Common myeloid progenitor, CD34-positive (primary cell): Measurements from ENCODE around the gene AGO4. TPM values are rescaled to one million over a fixed set of nuclear protein-coding genes. Genes with fewer than 3 reads are reported as not detected.

Experiments used
- CTCF ChIA-PET: fragments of 350-600 bp; sonication (Branson Sonifier 250); formaldehyde crosslinking; loops from one replicate; lab custom pipeline; 2021; ENCODE audit warnings: antibody characterized with exemption; lab: Charles Lee
- POLR2A ChIA-PET: fragments of 350-600 bp; sonication (Branson Sonifier 250); formaldehyde crosslinking; loops from one replicate; lab custom pipeline; 2021; ENCODE audit warnings: antibody characterized with exemption; lab: Charles Lee
- DNase-seq, 3 donors: peaks; one replicate each; pipeline versions ENCODE4 v3.0.0 to v3.0.0-alpha.2; 2013
- H3K27ac ChIP-seq, 2 experiments: 1 replicate in 1 of 2; 2 replicates in 1 of 2; pipeline ENCODE4 v1.7.0; 2013; ENCODE audit warnings: inconsistent platforms in 2 of 2, low read length in 2 of 2, mild to moderate bottlenecking in 2 of 2, low read depth in 1 of 2, moderate library complexity in 1 of 2; ENCODE audit not compliant: severe bottlenecking in 2 of 2, insufficient read depth in 1 of 2, poor library complexity in 1 of 2
- H3K27me3 ChIP-seq, 5 experiments: replicated peaks in 2 of 5; 1 replicate in 3 of 5; 2 replicates in 2 of 5; pipeline versions ENCODE4 v1.6.1 to v1.7.0; 2013; ENCODE audit warnings: low read length in 4 of 5, mild to moderate bottlenecking in 2 of 5, moderate library complexity in 2 of 5, inconsistent platforms in 1 of 5; ENCODE audit not compliant: insufficient read depth in 5 of 5, control insufficient read depth in 4 of 5
- H3K36me3 ChIP-seq, 4 experiments: 1 replicate in 2 of 4; 2 replicates in 2 of 4; pipeline versions ENCODE4 v1.6.1 to v1.7.0; 2013; ENCODE audit warnings: low read length in 3 of 4, control low read depth in 1 of 4, mild to moderate bottlenecking in 1 of 4; ENCODE audit not compliant: control insufficient read depth in 4 of 4, insufficient read depth in 4 of 4
- H3K4me1 ChIP-seq, 4 experiments: 1 replicate in 3 of 4; 2 replicates in 1 of 4; pipeline versions ENCODE4 v1.6.1 to v1.7.1; 2013; ENCODE audit warnings: low read length in 3 of 4, mild to moderate bottlenecking in 3 of 4, control low read depth in 1 of 4, inconsistent platforms in 1 of 4, moderate library complexity in 1 of 4; ENCODE audit not compliant: control insufficient read depth in 4 of 4, insufficient read depth in 4 of 4; ENCODE audit errors: control extremely low read depth in 1 of 4
- H3K4me3 ChIP-seq, 7 experiments: 1 replicate in 4 of 7; 2 replicates in 3 of 7; pipeline versions ENCODE4 v1.5.1 to v1.7.0; 2013; ENCODE audit warnings: mild to moderate bottlenecking in 7 of 7, low read length in 6 of 7, moderate library complexity in 6 of 7, inconsistent platforms in 2 of 7, low read depth in 2 of 7, control low read depth in 1 of 7; ENCODE audit not compliant: insufficient read depth in 4 of 7, control insufficient read depth in 1 of 7; ENCODE audit errors: extremely low read depth in 1 of 7
- H3K9me3 ChIP-seq, 5 experiments: 1 replicate in 4 of 5; 2 replicates in 1 of 5; pipeline versions ENCODE4 v1.6.1 to v1.7.1; 2013; ENCODE audit warnings: low read length in 4 of 5, mild to moderate bottlenecking in 2 of 5, inconsistent platforms in 1 of 5, low read depth in 1 of 5, moderate library complexity in 1 of 5; ENCODE audit not compliant: control insufficient read depth in 4 of 5, insufficient read depth in 2 of 5; ENCODE audit errors: control extremely low read depth in 1 of 5
- WGBS: methylation state at CpG from one replicate; pipeline ENCODE4 v1.1.5; 2013; ENCODE audit not compliant: insufficient coverage; 5-methylcytosine and 5-hydroxymethylcytosine counted together
- polyA plus RNA-seq: library from polyadenylated mRNA; unstranded; fragments of 120-200 nt; gene quantifications from one replicate; pipeline ENCODE4 v1.2.1, GENCODE V29; 2013

Gene AGO4
- polyA plus RNA-seq = 32.0 TPM

- peak within 1 kb of the TSS; percentile 77 to 92 (median 86) for H3K4me3 ChIP-seq
- POLR2A ChIA-PET = no interaction called here
- H3K4me1 ChIP-seq = peaks cover 13 to 41% (median 24%) of the 10 kb centered on the region in 4 experiments
- peak within 1 kb of the TSS; percentile 77 to 90 for H3K27ac ChIP-seq
- H3K9me3 ChIP-seq = no peaks in the 10 kb centered on the region
- no peaks in the 10 kb centered on the region for H3K36me3 ChIP-seq
- DNase-seq = peak; percentile 33 to 75 (median 50)
- WGBS = 3% methylated on average over 69 of the region's 105 CpGs
- H3K27me3 ChIP-seq = no peaks in the 10 kb centered on the region
- CTCF ChIA-PET = no interaction called here
Observed at GRCh38 chr1:35807614-35808449, at the start of gene AGO4. Gene AGO4 (plus strand): TSS chr1:35808016. CDS start chr1:35808417, 401 bp downstream.

GRCh38 chr1:35762141-35762540 is 45.7 kb upstream of the AGO4 start:
- WGBS = no CpG with 5 or more reads among the region's 2 CpGs
- POLR2A ChIA-PET = no interaction called here

GRCh38 chr1:35763201-35763600 is 44.6 kb upstream of the AGO4 start:
- H3K36me3 ChIP-seq = peaks cover 2 to 42% (median 8%) of the 10 kb centered on the region in 4 experiments
- POLR2A ChIA-PET = no interaction called here
- CTCF ChIA-PET = interaction anchor here (1.4 to 2.0 kb wide), 2 partner anchors 26 to 37 kb away, joined by 4 to 7 read pairs; no protein-coding TSS in a partner anchor
- no peak for DNase-seq
- H3K4me1 ChIP-seq = peaks cover 6 to 26% (median 10%) of the 10 kb centered on the region in 4 experiments
- no peaks in the 10 kb centered on the region for H3K9me3 ChIP-seq
- H3K4me3 ChIP-seq = no peak overlapping the region
- no peaks in the 10 kb centered on the region for H3K27me3 ChIP-seq
- no peak overlapping the region for H3K27ac ChIP-seq

More at GRCh38 chr1:35762141-35762540, 45.7 kb upstream of the AGO4 start:
- Histone ChIP-seq H3K4me3 (peak overlapping the region in 1 of 7 experiments; percentile 7), H3K27ac (peak overlapping the region in 1 of 2 experiments; percentile 35), H3K4me1 (peaks cover 6 to 26% (median 10%) of the 10 kb centered on the region in 4 experiments), H3K27me3 (no peaks in the 10 kb centered on the region), H3K36me3 (peaks cover 2 to 50% (median 10%) of the 10 kb centered on the region in 4 experiments), H3K9me3 (no peaks in the 10 kb centered on the region)
- CTCF ChIA-PET = interaction anchor here (1.4 to 2.0 kb wide), 2 partner anchors 25 to 35 kb away, joined by 4 to 7 read pairs; no protein-coding TSS in a partner anchor
- peak; percentile 48 to 76 (median 65) for DNase-seq

GRCh38 chr1:35764283-35764682 is 43.5 kb upstream of the AGO4 start:
- H3K36me3 ChIP-seq = peaks cover 2 to 33% (median 6%) of the 10 kb centered on the region in 4 experiments
- ChIA-PET POLR2A (no interaction called here), CTCF (no interaction called here)
- H3K4me3 ChIP-seq = no peak overlapping the region
- 100% methylated on average over 1 of the region's 3 CpGs for WGBS
- H3K27me3 ChIP-seq = no peaks in the 10 kb centered on the region
- H3K9me3 ChIP-seq = no peaks in the 10 kb centered on the region
- H3K27ac ChIP-seq = no peak overlapping the region
- no peak for DNase-seq
- H3K4me1 ChIP-seq = peaks cover 7 to 35% (median 17%) of the 10 kb centered on the region in 4 experiments

- Histone ChIP-seq H3K27me3 (no peaks in the 10 kb centered on the region), H3K9me3 (no peaks in the 10 kb centered on the region), H3K36me3 (peaks cover 0 to 3% (median 0%) of the 10 kb centered on the region in 4 experiments), H3K4me1 (peaks cover 0 to 20% (median 9%) of the 10 kb centered on the region in 4 experiments), H3K27ac (peak overlapping the region; percentile 74 to 87), H3K4me3 (peak overlapping the region; percentile 78 to 95 (median 88))
- ChIA-PET CTCF (interaction anchor here (0.7 to 3.2 kb wide), 10 partner anchors 11 to 313 kb away, joined by 3 to 17 read pairs (median 4); no protein-coding TSS in a partner anchor), POLR2A (no interaction called here)
- 60% methylated on average over 1 of the region's 19 CpGs for WGBS
- DNase-seq = peak in 2 of 3 donors; percentile 11 to 17
Observed at GRCh38 chr1:35768350-35769187, 39.2 kb upstream of the AGO4 start.

GRCh38 chr1:35769188-35769758 is 38.5 kb upstream of the AGO4 start:
- H3K4me3 ChIP-seq = peak overlapping the region; percentile 78 to 95 (median 88)
- CTCF ChIA-PET = interaction anchor here (0.7 to 3.2 kb wide), 13 partner anchors 12 to 322 kb away, joined by 3 to 17 read pairs (median 3); no protein-coding TSS in a partner anchor
- peak overlapping the region; percentile 74 to 87 for H3K27ac ChIP-seq
- peaks cover under 1 to 14% (median 9%) of the 10 kb centered on the region in 4 experiments for H3K4me1 ChIP-seq
- H3K36me3 ChIP-seq = no peaks in the 10 kb centered on the region
- DNase-seq = peak; percentile 92 to 94 (median 93)
- H3K27me3 ChIP-seq = no peaks in the 10 kb centered on the region
- POLR2A ChIA-PET = interaction anchor here (1.0 kb wide), 1 partner anchor 11 kb away, joined by 3 read pairs; no protein-coding TSS in a partner anchor
- no peaks in the 10 kb centered on the region for H3K9me3 ChIP-seq
- WGBS = 0% methylated on average over 51 of the region's 58 CpGs
